Upper lobe of right lung (tissue), 1 donor: ENCODE measurements around the gene INPP4A. TPM values are rescaled to one million over a fixed set of nuclear protein-coding genes. Genes with fewer than 3 reads are reported as not detected.

ENCODE experiments used
- ATAC-seq: fragments of 200-7000 bp; cut with Tn5 transposase; one replicate; pipeline ENCODE4 v1.9.1; 2020; ENCODE audit warnings: mild to moderate bottlenecking, moderate library complexity
- DNase-seq: peaks from one replicate; pipeline ENCODE4 v3.0.0-alpha.2; 2020
- H3K27ac ChIP-seq: fragments of 200-600 bp; one replicate; pipeline ENCODE4 v1.8.0; 2022
- H3K27me3 ChIP-seq: fragments of 200-600 bp; one replicate; pipeline ENCODE4 v1.8.0; 2022; ENCODE audit warnings: mild to moderate bottlenecking
- H3K36me3 ChIP-seq: fragments of 200-600 bp; one replicate; pipeline ENCODE4 v1.8.0; 2022
- H3K4me1 ChIP-seq: fragments of 200-600 bp; one replicate; pipeline ENCODE4 v1.8.0; 2022
- H3K4me3 ChIP-seq: fragments of 200-600 bp; one replicate; pipeline ENCODE4 v1.8.0; 2022; ENCODE audit warnings: mild to moderate bottlenecking
- H3K9me3 ChIP-seq: fragments of 200-600 bp; one replicate; pipeline ENCODE4 v1.8.0; 2022
- intact Hi-C: fragments of 100-400 bp; cut with DNase I; formaldehyde crosslinking; loops from one replicate; pipeline ENCODE4 v1.11.0; 2022
- long read RNA-seq: library from polyadenylated mRNA; unstranded; transcript quantifications from one replicate; pipeline ENCODE4 v2.0.0, GENCODE V29; 2021
- total RNA-seq: library from RNA; stranded (reverse); fragmentation: NEBNext Ultra II Directional; extraction: Animal tissue kit (Norgen Biotek cat#: 25700); gene quantifications from one replicate; pipeline ENCODE4 v1.2.1, GENCODE V29; 2021
- TF ChIP-seq, protein P1 (sequence below): fragments of 200-600 bp; IDR thresholded peaks from one replicate; pipeline ENCODE4 v1.8.0; 2022; ENCODE audit warnings: antibody characterized with exemption
- donor health status: DM: no; HTN: yes; CAD: no; lungs with severe emphysema.

INPP4A gene
- 35.0 TPM for total RNA-seq
- long read RNA-seq, partial matches to known transcripts, result 13 of 50 reads
- long read RNA-seq, other reads (novel, unspliced or antisense), result 34 of 50 reads

- TF ChIP-seq, protein P1, sequence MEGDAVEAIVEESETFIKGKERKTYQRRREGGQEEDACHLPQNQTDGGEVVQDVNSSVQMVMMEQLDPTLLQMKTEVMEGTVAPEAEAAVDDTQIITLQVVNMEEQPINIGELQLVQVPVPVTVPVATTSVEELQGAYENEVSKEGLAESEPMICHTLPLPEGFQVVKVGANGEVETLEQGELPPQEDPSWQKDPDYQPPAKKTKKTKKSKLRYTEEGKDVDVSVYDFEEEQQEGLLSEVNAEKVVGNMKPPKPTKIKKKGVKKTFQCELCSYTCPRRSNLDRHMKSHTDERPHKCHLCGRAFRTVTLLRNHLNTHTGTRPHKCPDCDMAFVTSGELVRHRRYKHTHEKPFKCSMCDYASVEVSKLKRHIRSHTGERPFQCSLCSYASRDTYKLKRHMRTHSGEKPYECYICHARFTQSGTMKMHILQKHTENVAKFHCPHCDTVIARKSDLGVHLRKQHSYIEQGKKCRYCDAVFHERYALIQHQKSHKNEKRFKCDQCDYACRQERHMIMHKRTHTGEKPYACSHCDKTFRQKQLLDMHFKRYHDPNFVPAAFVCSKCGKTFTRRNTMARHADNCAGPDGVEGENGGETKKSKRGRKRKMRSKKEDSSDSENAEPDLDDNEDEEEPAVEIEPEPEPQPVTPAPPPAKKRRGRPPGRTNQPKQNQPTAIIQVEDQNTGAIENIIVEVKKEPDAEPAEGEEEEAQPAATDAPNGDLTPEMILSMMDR, result no peak
- Histone ChIP-seq H3K4me1 (peaks cover 14% of the 10 kb centered on the region), H3K27ac (peak within 1 kb of the TSS; percentile 78), H3K36me3 (no peaks in the 10 kb centered on the region), H3K27me3 (no peaks in the 10 kb centered on the region), H3K9me3 (no peaks in the 10 kb centered on the region), H3K4me3 (peak within 1 kb of the TSS; percentile 78)
- DNase-seq (peak; percentile 91), ATAC-seq (peak; percentile 96)
- intact Hi-C loops, result no loop called here
Measured at GRCh38 chr2:98444436-98445176, at the start of gene INPP4A. TSS of gene INPP4A (plus strand) at chr2:98444858. CDS start at chr2:98520049, 75,191 bp downstream.

DNA sequence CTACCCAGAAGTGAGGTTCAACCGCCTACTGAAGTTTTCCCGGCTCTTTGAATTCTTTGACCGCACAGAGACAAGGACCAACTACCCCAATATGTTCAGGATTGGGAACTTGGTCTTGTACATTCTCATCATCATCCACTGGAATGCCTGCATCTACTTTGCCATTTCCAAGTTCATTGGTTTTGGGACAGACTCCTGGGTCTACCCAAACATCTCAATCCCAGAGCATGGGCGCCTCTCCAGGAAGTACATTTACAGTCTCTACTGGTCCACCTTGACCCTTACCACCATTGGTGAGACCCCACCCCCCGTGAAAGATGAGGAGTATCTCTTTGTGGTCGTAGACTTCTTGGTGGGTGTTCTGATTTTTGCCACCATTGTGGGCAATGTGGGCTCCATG is 48.7 kb upstream of the INPP4A start:
- H3K36me3 ChIP-seq, result no peaks in the 10 kb centered on the region
- TF ChIP-seq, protein P1, result no peak
- no peaks in the 10 kb centered on the region for H3K9me3 ChIP-seq
- H3K4me3 ChIP-seq, result no peak overlapping the region
- H3K27me3 ChIP-seq, result peaks cover 23% of the 10 kb centered on the region
- intact Hi-C loops, result no loop called here
- H3K4me1 ChIP-seq, result no peaks in the 10 kb centered on the region
- no peak overlapping the region for H3K27ac ChIP-seq
- ATAC-seq, result no peak
- DNase-seq, result no peak

GRCh38 chr2:98396745-98397355 is 47.8 kb upstream of the INPP4A start:
- intact Hi-C loops, result no loop called here
- no peak overlapping the region for H3K4me3 ChIP-seq
- no peaks in the 10 kb centered on the region for H3K9me3 ChIP-seq
- ATAC-seq (no peak), DNase-seq (no peak)
- no peaks in the 10 kb centered on the region for H3K4me1 ChIP-seq
- TF ChIP-seq, protein P1, result no peak
- H3K36me3 ChIP-seq, result no peaks in the 10 kb centered on the region
- H3K27ac ChIP-seq, result no peak overlapping the region
- H3K27me3 ChIP-seq, result peaks cover 23% of the 10 kb centered on the region

GRCh38 chr2:98399140-98399539 is 45.5 kb upstream of the INPP4A start:
- Histone ChIP-seq H3K9me3 (no peaks in the 10 kb centered on the region), H3K27me3 (peaks cover 23% of the 10 kb centered on the region), H3K4me1 (no peaks in the 10 kb centered on the region), H3K4me3 (no peak overlapping the region), H3K27ac (no peak overlapping the region), H3K36me3 (no peaks in the 10 kb centered on the region)
- DNase-seq (no peak), ATAC-seq (no peak)
- TF ChIP-seq, protein P1, result no peak
- intact Hi-C loops, result no loop called here

GRCh38 chr2:98403878-98404277 is 40.8 kb upstream of the INPP4A start:
- Histone ChIP-seq H3K4me1 (no peaks in the 10 kb centered on the region), H3K4me3 (no peak overlapping the region), H3K27me3 (peaks cover 8% of the 10 kb centered on the region), H3K27ac (no peak overlapping the region), H3K9me3 (no peaks in the 10 kb centered on the region), H3K36me3 (no peaks in the 10 kb centered on the region)
- intact Hi-C loops, result no loop called here
- ATAC-seq (no peak), DNase-seq (no peak)
- TF ChIP-seq, protein P1, result no peak
